Stomach (tissue), 19 donors: ENCODE data around the gene SALL2. TPM values are rescaled to one million over a fixed set of nuclear protein-coding genes. Genes with fewer than 3 reads are reported as not detected.

Experiments
- DNase-seq, 2 donors: peaks; one replicate each; pipeline versions ENCODE4 v3.0.0 to v3.0.0-alpha.2; 2013 to 2019
- H3K27ac ChIP-seq, 5 donors: fragments of 200-600 bp in 4 of 5; sonication (generic) in 4 of 5; one replicate each; pipeline ENCODE4 v1.5.1; 2013 to 2019; ENCODE audit warnings: mild to moderate bottlenecking in 1 of 5, moderate library complexity in 1 of 5
- H3K27me3 ChIP-seq, 3 donors: fragments of 200-600 bp; sonication (generic); one replicate each; pipeline ENCODE4 v1.5.1; 2017 to 2019; ENCODE audit warnings: mixed run types in 1 of 3
- H3K36me3 ChIP-seq, 4 donors: fragments of 200-600 bp; sonication (generic); 1 replicate in 3 of 4; 2 replicates in 1 of 4; pipeline ENCODE4 v1.5.1; 2016 to 2019
- H3K4me1 ChIP-seq, 4 donors: fragments of 200-600 bp; sonication (generic); one replicate each; pipeline ENCODE4 v1.5.1; 2016 to 2019
- H3K4me3 ChIP-seq, 4 donors: fragments of 200-600 bp; sonication (generic) in 3 of 4; one replicate each; pipeline ENCODE4 v1.5.1; 2016 to 2019; ENCODE audit warnings: mild to moderate bottlenecking in 1 of 4
- H3K9me3 ChIP-seq, 4 donors: fragments of 200-600 bp; sonication (generic); one replicate each; pipeline ENCODE4 v1.5.1; 2016 to 2019
- EP300 ChIP-seq: sonication (generic); formaldehyde crosslinking; IDR thresholded peaks from one replicate; pipeline ENCODE4 v1.6.1; 2017; ENCODE audit warnings: antibody characterized with exemption
- POLR2A ChIP-seq, 4 donors: fragments of 450-650 bp; IDR thresholded peaks; one replicate each; pipeline ENCODE4 v1.6.1; 2016; ENCODE audit warnings: antibody characterized with exemption in 4 of 4, control low read depth in 2 of 4, mild to moderate bottlenecking in 1 of 4, moderate library complexity in 1 of 4
- POLR2AphosphoS5 ChIP-seq, 3 donors: sonication (generic); formaldehyde crosslinking; IDR thresholded peaks; one replicate each; pipeline ENCODE4 v1.6.1; 2016; ENCODE audit warnings: antibody characterized with exemption in 3 of 3
- WGBS, 5 donors: extraction: QIAGEN DNeasy Blood & Tissue Kit in 3 of 5; methylation state at CpG; one replicate each; pipeline versions ENCODE4 v1.1.5 to v1.1.7; 2013 to 2018; 5-methylcytosine and 5-hydroxymethylcytosine counted together
- intact Hi-C: fragments of 100-400 bp; cut with DNase I; formaldehyde crosslinking; loops from one replicate; pipeline ENCODE4 v1.15.1; 2023; ENCODE audit warnings: low total_unique reads
- long read RNA-seq, 10 donors: transcript quantifications; one replicate each; lab custom pipeline, GENCODE V29; 2026
- polyA plus RNA-seq, 3 donors: library from polyadenylated mRNA; stranded (reverse); fragments of 200-250 nt; gene quantifications; one replicate each; pipeline ENCODE4 v1.2.3, GENCODE V29; 2013
- total RNA-seq, 5 donors: library from RNA; depleted of rRNA; stranded (reverse); fragments of >200 nt; gene quantifications; one replicate each; pipeline versions ENCODE4 v1.1.0 to v1.2.3, GENCODE V29; 2014 to 2016
- TF ChIP-seq, protein P1 (sequence below), 7 experiments: fragments of 450-650 bp in 4 of 7; fragments of 200-600 bp in 3 of 7; sonication (generic) in 3 of 7; IDR thresholded peaks; one replicate each; pipeline ENCODE4 v1.5.1; 2016 to 2019; ENCODE audit warnings: antibody characterized with exemption in 7 of 7, control low read depth in 2 of 7, mild to moderate bottlenecking in 1 of 7
- donor health status: healthy with polysubstance abuse.
- donor health status: Bipolar disorder and iron deficiency.
- donor health status: healthy.

The SALL2 gene
- total RNA-seq: 10 to 100 TPM in 1 of 5 donors, 1 to 10 TPM in 2, not detected in 2; 3.3 to 15.2 (median 6.5) TPM
- polyA plus RNA-seq: 1 to 10 TPM; 2.5 to 3.1 (median 2.7) TPM
- long read RNA-seq, donor 1, full-length matches to known transcripts: 2 of 2 reads
- long read RNA-seq, donor 1, partial matches to known transcripts: 0 of 2 reads
- long read RNA-seq, donor 1, other reads (novel, unspliced or antisense): 0 of 2 reads
- long read RNA-seq, donor 2, full-length matches to known transcripts: 2 of 2 reads
- long read RNA-seq, donor 2, partial matches to known transcripts: 0 of 2 reads
- long read RNA-seq, donor 2, other reads (novel, unspliced or antisense): 0 of 2 reads
- long read RNA-seq, donor 3: 0 reads
- long read RNA-seq, donor 4, partial matches to known transcripts: 0 of 1 reads
- long read RNA-seq, donor 4, other reads (novel, unspliced or antisense): 0 of 1 reads
- long read RNA-seq, donor 5, transcript SALL2-202 (2 exons, 659 nt): major isoform, 6 of 6 reads
- long read RNA-seq, donor 5, partial matches to known transcripts: 0 of 6 reads
- long read RNA-seq, donor 5, other reads (novel, unspliced or antisense): 0 of 6 reads
- long read RNA-seq, donor 6, transcript SALL2-202 (2 exons, 659 nt): major isoform, 5 of 21 reads
- long read RNA-seq, donor 6, partial matches to known transcripts: 15 of 21 reads
- long read RNA-seq, donor 6, other reads (novel, unspliced or antisense): 0 of 21 reads
- long read RNA-seq, donor 7, transcript SALL2-202 (2 exons, 659 nt): major isoform, 5 of 6 reads
- long read RNA-seq, donor 7, partial matches to known transcripts: 0 of 6 reads
- long read RNA-seq, donor 7, other reads (novel, unspliced or antisense): 0 of 6 reads
- long read RNA-seq, donor 8, partial matches to known transcripts: 0 of 2 reads
- long read RNA-seq, donor 8, other reads (novel, unspliced or antisense): 0 of 2 reads
- long read RNA-seq, donor 9, partial matches to known transcripts: 0 of 1 reads
- long read RNA-seq, donor 9, other reads (novel, unspliced or antisense): 0 of 1 reads
- long read RNA-seq, donor 10, full-length matches to known transcripts: 3 of 3 reads
- long read RNA-seq, donor 10, partial matches to known transcripts: 0 of 3 reads
- long read RNA-seq, donor 10, other reads (novel, unspliced or antisense): 0 of 3 reads

GRCh38 chr14:21525962-21526671 lies at the start of gene SALL2:
SALL2 (minus strand) TSS chr14:21526346; CDS start chr14:21526127, 219 bp downstream.
- Histone ChIP-seq H3K4me3 (peak within 1 kb of the TSS; percentile 67 to 93 (median 84)), H3K4me1 (peaks cover 0 to 26% (median 21%) of the 10 kb centered on the region in 4 donors), H3K27me3 (no peaks in the 10 kb centered on the region), H3K36me3 (peaks cover 0 to 23% (median 0%) of the 10 kb centered on the region in 4 donors), H3K27ac (peak within 1 kb of the TSS in 4 of 5 donors; percentile 73 to 83 (median 78)), H3K9me3 (no peaks in the 10 kb centered on the region)
- TF ChIP-seq, protein P1, sequence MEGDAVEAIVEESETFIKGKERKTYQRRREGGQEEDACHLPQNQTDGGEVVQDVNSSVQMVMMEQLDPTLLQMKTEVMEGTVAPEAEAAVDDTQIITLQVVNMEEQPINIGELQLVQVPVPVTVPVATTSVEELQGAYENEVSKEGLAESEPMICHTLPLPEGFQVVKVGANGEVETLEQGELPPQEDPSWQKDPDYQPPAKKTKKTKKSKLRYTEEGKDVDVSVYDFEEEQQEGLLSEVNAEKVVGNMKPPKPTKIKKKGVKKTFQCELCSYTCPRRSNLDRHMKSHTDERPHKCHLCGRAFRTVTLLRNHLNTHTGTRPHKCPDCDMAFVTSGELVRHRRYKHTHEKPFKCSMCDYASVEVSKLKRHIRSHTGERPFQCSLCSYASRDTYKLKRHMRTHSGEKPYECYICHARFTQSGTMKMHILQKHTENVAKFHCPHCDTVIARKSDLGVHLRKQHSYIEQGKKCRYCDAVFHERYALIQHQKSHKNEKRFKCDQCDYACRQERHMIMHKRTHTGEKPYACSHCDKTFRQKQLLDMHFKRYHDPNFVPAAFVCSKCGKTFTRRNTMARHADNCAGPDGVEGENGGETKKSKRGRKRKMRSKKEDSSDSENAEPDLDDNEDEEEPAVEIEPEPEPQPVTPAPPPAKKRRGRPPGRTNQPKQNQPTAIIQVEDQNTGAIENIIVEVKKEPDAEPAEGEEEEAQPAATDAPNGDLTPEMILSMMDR (IDR thresholded peaks at IDR 0.05): no peak
- TF ChIP-seq POLR2AphosphoS5 (IDR thresholded peaks at IDR 0.05): peak in 1 of 3 donors; percentile 2
- DNase-seq: peak; percentile 72 to 96
- 0 to 2% (median 1%) methylated on average over 32 to 43 of the region's 43 CpGs for WGBS, 5 donors
- intact Hi-C loops: no loop called here

DNA sequence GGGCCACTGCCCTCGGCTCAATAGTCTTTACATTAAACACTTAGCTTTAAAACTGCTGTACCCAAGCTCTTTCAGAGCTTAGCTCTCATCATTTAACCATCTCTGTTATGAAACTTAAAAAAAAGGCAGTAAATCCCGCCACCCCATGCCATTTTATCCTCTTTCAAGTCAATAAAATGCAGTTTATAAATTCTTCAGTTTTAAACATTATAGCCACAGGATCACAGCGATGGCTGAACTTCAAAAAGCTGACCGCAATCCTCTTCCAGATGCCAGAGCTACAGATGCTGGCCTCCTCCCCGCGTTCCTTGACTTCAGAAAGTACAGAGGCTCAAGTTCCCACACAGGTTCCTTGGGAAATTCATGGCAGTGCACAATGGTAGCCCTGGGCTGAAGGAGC lies 49.5 kb upstream of the SALL2 start:
- H3K9me3 ChIP-seq: peaks cover 0 to 10% (median 4%) of the 10 kb centered on the region in 4 donors
- whole genome bisulfite sequencing, 5 donors: 67 to 90% (median 85%) methylated on average over 6 of the region's 6 CpGs
- DNase-seq: no peak
- no peak overlapping the region for H3K27ac ChIP-seq
- H3K36me3 ChIP-seq: no peaks in the 10 kb centered on the region
- H3K4me3 ChIP-seq: no peak overlapping the region
- intact Hi-C loops: no loop called here
- no peaks in the 10 kb centered on the region for H3K4me1 ChIP-seq
- peaks cover 0 to 8% (median 0%) of the 10 kb centered on the region in 3 donors for H3K27me3 ChIP-seq
- TF ChIP-seq POLR2AphosphoS5 (IDR thresholded peaks at IDR 0.05): no peak
- TF ChIP-seq, protein P1 (IDR thresholded peaks at IDR 0.05): no peak

- no peak for DNase-seq
- Histone ChIP-seq H3K36me3 (no peaks in the 10 kb centered on the region), H3K27me3 (peaks cover 0 to 17% (median 0%) of the 10 kb centered on the region in 3 donors), H3K4me1 (no peaks in the 10 kb centered on the region), H3K27ac (no peak overlapping the region), H3K9me3 (peaks cover 0 to 10% (median 4%) of the 10 kb centered on the region in 4 donors), H3K4me3 (no peak overlapping the region)
- intact Hi-C loops: no loop called here
- TF ChIP-seq POLR2AphosphoS5 (IDR thresholded peaks at IDR 0.05) (no peak), EP300 (no peak), POLR2A (IDR thresholded peaks at IDR 0.05) (no peak)
- TF ChIP-seq, protein P1 (IDR thresholded peaks at IDR 0.05): no peak
Measured at GRCh38 chr14:21572604-21573003, 46.5 kb upstream of the SALL2 start.
